Measurements from ENCODE around the gene TANC1.

The TANC1 gene

GRCh38 chr2:158962074-158962473 lies 6.4 kb upstream of the TANC1 start:
- no peak for DNase-seq (ENCODE audit: low spot score)

DNA sequence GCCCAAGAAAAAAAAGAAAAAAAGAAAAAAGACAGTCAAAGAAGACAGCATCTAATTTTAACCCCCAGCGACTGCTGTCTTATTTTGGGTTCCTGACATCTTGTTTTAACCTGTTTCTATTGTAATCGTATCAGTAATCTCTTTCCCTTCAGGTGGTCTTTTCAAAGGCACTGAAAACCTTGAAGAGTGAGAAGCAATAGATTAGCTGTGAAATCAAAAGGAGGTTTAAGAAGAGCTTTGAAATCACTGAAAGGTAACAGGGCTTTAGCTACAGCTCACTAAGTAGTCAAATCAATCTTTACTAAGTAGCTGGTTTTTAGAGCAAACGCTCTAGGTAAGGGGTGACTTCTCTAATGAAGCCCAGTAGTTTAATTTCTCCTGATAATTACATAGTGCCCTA lies 5.4 kb upstream of the TANC1 start:
- no peak for DNase-seq (ENCODE audit: low spot score)

DNA sequence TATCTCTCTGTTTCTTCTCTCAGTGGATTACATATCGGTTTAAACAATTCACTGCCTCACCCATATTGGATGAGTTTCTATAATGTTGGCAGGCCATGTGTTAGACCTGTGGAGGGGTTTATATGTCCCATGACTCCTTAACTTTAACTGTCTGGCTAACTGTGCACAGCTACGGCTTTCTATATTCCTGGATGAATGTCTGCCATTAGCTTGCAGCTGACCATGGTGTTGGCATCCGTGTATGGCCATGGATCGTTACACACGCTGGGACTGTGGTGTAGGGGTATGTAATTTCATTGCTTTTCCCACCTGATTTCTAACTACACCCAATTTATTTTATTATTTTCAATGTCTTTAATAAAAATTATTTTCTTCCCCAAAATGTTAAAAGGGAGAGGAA lies 3.3 kb upstream of the TANC1 start:
- DNase-seq (ENCODE audit: low spot score): no peak

- no peak for DNase-seq (ENCODE audit: low spot score)
These were observed 2.8 kb upstream of the TANC1 start for GRCh38 chr2:158965641-158966040.

GRCh38 chr2:158966312-158966711 lies 2.1 kb upstream of the TANC1 start:
- no peak for DNase-seq (ENCODE audit: low spot score)

DNA sequence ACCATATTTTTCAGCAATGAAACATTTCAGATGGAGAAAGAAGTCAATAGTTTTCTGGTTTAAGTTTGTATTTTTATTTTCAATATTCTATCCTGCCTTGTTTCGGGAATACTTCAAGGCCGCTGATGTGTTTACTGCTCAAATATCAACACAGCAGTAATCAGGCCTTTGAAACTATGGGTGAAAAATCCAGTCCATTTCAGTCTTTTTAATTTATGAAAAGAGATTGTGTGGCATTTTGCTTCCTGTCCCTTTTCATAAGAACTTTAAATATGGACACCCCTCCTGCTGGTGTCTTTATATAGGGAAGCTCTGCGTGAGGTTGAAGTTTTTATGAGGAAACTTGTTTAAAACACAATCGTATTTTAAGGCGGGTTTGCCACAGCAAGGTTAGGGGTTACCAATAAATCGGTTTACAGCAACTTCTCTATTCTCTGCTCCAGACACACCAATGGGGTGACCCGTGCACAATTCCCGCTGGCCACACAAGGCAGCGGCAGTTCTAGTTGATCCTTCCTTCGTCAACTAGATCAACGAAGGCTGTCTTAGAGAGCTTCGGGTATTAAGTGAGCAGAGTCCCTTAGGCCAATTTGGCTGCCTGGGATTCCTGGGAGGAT lies 1.2 kb upstream of the TANC1 start:
- no peak for DNase-seq (ENCODE audit: low spot score)

- DNase-seq (ENCODE audit: low spot score): no peak
These were observed 577 bp upstream of the TANC1 start for GRCh38 chr2:158967731-158968395.

DNA sequence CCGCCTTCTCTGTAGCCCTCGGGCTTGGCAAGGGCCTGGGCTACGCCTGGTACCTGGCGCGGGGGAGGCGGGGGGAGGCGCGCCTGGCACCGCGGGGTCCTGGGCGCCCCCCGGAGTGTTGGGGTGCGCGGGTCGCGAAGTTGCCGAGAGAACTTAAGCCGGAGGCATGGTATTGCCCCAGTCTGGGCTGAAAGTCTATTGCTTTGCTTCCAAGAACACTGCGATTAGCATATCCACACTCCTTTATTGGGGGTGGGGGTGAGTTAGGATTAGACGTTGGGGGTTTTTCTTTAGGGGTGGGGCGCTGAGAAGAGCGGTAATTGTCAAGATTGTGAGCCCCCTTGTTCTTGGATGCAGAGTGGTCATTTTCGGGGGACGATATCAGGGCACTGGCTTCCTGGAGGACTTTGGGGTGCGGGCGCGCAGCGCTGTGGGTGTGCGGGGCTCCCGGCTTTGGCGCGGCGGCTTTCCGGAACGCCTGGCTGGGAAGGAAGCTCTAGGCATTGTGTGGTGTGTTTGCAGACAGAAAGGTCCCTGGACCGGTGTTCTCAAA lies 798 bp downstream of the TANC1 start:
- DNase-seq (ENCODE audit: low spot score): no peak

GRCh38 chr2:158969715-158970240 lies 1.3 kb downstream of the TANC1 start:
- DNase-seq (ENCODE audit: low spot score): no peak

GRCh38 chr2:158970241-158970751 lies 1.9 kb downstream of the TANC1 start:
- DNase-seq (ENCODE audit: low spot score): no peak

DNA sequence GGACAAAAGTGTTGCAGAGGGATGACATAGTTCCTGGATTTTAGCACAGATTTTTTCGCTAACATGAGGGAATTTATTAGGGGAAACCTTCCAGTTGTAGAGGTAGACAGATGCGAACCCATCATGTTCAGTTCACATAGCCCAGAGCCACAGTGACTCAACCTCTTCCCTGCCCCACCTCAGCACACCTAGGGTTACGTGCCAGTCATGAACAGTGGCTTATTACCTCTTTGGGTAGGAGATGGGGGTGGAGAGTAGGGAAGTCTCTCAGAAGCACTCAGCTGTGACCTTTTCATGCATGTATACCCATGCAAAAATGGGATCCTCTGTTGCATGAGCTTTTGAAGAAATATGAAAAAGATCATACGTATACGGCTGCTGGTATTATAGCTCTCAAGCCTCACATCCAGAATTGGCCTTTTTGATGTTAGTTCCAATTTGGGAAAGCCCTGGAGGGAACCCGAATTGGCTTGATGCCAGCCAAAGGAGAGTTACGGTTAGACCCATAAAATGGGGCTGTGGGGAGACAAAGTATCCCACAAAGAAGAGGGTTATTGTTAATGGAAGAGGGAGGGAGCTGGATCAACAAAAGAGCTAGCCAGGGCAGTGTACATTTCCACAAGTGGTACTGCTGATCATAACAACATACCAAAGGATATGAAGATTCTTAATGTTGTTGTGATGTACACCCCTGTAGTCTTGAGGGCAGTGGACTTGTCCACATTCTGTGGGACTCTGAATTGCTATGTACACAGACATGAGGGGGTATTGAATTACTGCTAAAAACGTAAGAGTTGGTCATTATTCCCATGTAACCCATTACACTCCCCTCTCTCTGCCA lies 4.9 kb downstream of the TANC1 start:
- DNase-seq (ENCODE audit: low spot score): no peak

- no peak for DNase-seq (ENCODE audit: low spot score)
These were observed 7.0 kb downstream of the TANC1 start for GRCh38 chr2:158975271-158975921.

DNA sequence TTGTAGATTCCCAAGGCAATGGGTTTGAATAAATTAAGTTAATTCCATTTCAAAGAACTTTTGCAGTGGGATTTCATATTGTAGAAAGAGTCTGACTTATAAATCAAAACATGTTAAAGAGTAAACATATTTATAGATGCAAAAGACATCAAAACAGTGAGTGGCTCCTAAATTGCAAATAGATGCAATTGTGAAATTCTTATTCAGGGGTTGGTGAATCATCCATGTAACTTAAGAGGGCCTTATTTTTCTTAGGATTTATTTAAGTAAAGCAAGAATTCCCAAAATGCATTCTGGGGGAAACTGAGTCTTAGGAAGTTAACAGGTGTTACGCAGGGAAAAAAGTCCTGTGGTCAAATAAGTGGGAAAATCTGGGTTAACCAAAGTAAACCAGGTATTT lies 11.3 kb downstream of the TANC1 start:
- DNase-seq (ENCODE audit: low spot score): no peak

DNA sequence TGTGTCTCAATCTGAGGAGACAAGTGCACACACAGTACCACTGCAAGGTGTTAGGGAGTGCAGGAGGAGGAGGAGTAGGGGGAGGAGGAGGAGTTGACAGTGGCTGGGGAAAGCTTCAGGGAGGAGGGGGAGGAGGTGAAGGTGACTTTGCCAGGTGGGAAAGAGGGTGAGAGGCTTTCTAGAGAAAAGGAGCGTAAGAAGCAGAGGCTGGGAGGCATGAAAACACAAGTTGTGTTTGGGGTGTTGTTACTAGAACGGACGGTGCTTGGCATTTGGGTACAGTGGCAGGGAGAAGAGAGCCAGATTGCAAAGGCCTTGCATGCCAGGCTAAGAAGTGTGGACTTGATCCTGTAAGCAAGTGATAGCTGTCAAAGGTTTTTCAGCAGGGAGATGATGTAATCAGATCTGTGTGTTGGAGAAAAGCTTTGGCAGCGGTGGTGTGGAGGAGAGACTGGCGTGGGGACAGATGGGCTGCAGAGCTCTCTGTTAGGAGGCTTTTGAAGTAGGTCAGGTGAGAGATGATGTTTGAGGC lies 16.2 kb downstream of the TANC1 start:
- no peak for DNase-seq (ENCODE audit: low spot score)

- DNase-seq (ENCODE audit: low spot score): no peak
These were observed 20.1 kb downstream of the TANC1 start for GRCh38 chr2:158988501-158988900.

- DNase-seq (ENCODE audit: low spot score): no peak
These were observed 20.7 kb downstream of the TANC1 start for GRCh38 chr2:158989165-158989564.

- no peak for DNase-seq (ENCODE audit: low spot score)
These were observed 22.2 kb downstream of the TANC1 start for GRCh38 chr2:158990397-158991214.

GRCh38 chr2:158993030-158993429 lies 24.6 kb downstream of the TANC1 start:
- no peak for DNase-seq (ENCODE audit: low spot score)

- DNase-seq (ENCODE audit: low spot score): no peak
These were observed 25.5 kb downstream of the TANC1 start for GRCh38 chr2:158993721-158994587.
